Lower leg skin (tissue), 3 donors: ENCODE results near the gene FECH.

Experiments used
- POLR2A ChIP-seq, 2 donors: fragments of 450-650 bp; IDR thresholded peaks; one replicate each; pipeline ENCODE4 v1.6.1; 2016 to 2017; ENCODE audit warnings: antibody characterized with exemption in 2 of 2, mild to moderate bottlenecking in 1 of 2, moderate library complexity in 1 of 2
- TF ChIP-seq, protein P1 (sequence below), 3 donors: fragments of 450-650 bp; IDR thresholded peaks; one replicate each; pipeline ENCODE4 v1.5.1; 2016; ENCODE audit warnings: antibody characterized with exemption in 3 of 3, mild to moderate bottlenecking in 3 of 3, moderate library complexity in 2 of 3

DNA sequence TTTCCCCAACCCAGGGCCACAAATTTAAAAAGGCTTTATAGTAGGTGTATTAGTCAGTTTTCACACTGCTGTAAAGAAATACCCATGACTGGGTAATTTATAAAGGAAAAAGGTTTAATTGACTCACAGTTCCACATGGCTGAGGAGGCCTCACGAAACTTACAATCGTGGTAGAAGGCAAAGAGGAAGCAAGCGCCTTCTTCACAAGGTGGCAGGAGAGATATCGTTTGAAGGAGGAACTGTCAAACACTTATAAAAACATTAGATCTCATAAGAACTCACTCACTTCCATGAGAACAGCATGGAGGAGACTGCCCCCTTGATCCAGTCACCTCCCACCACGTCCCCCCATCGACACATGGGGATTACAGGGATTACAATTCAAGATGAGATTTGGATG lies 70.4 kb downstream of the FECH start:
- TF ChIP-seq, protein P1, sequence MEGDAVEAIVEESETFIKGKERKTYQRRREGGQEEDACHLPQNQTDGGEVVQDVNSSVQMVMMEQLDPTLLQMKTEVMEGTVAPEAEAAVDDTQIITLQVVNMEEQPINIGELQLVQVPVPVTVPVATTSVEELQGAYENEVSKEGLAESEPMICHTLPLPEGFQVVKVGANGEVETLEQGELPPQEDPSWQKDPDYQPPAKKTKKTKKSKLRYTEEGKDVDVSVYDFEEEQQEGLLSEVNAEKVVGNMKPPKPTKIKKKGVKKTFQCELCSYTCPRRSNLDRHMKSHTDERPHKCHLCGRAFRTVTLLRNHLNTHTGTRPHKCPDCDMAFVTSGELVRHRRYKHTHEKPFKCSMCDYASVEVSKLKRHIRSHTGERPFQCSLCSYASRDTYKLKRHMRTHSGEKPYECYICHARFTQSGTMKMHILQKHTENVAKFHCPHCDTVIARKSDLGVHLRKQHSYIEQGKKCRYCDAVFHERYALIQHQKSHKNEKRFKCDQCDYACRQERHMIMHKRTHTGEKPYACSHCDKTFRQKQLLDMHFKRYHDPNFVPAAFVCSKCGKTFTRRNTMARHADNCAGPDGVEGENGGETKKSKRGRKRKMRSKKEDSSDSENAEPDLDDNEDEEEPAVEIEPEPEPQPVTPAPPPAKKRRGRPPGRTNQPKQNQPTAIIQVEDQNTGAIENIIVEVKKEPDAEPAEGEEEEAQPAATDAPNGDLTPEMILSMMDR (IDR thresholded peaks at IDR 0.05): no peak
- TF ChIP-seq POLR2A (IDR thresholded peaks at IDR 0.05): no peak
